Esophagus (tissue), 2 donors: ENCODE results near the gene HYOU1. TPM values are rescaled to one million over a fixed set of nuclear protein-coding genes. Genes with fewer than 3 reads are reported as not detected.

Source experiments
- H3K27ac ChIP-seq, 2 donors: one replicate each; pipeline ENCODE4 v1.5.1; 2013; ENCODE audit warnings: low read depth in 2 of 2, mild to moderate bottlenecking in 2 of 2, inconsistent platforms in 1 of 2, low read length in 1 of 2, moderate library complexity in 1 of 2
- H3K27me3 ChIP-seq, 2 donors: one replicate each; pipeline ENCODE4 v1.6.1; 2013; ENCODE audit warnings: low read length in 2 of 2, control low read depth in 1 of 2, mild to moderate bottlenecking in 1 of 2; ENCODE audit not compliant: insufficient read depth in 2 of 2, control insufficient read depth in 1 of 2
- H3K36me3 ChIP-seq, 2 donors: one replicate each; pipeline ENCODE4 v1.6.1; 2013; ENCODE audit warnings: low read length in 1 of 2; ENCODE audit not compliant: control insufficient read depth in 2 of 2, insufficient read depth in 2 of 2
- H3K4me1 ChIP-seq, 2 donors: one replicate each; pipeline ENCODE4 v1.6.1; 2013; ENCODE audit warnings: low read length in 1 of 2; ENCODE audit not compliant: control insufficient read depth in 2 of 2, insufficient read depth in 2 of 2
- H3K4me3 ChIP-seq, 2 donors: one replicate each; pipeline ENCODE4 v1.5.1; 2013; ENCODE audit warnings: low read length in 2 of 2, mild to moderate bottlenecking in 2 of 2, low read depth in 1 of 2, moderate library complexity in 1 of 2
- H3K9me3 ChIP-seq, 2 donors: one replicate each; pipeline ENCODE4 v1.6.1; 2013; ENCODE audit warnings: mild to moderate bottlenecking in 2 of 2, low read depth in 1 of 2, low read length in 1 of 2, moderate library complexity in 1 of 2; ENCODE audit not compliant: control insufficient read depth in 2 of 2, insufficient read depth in 1 of 2
- WGBS, 2 donors: extraction: QIAGEN DNeasy Blood & Tissue Kit; methylation state at CpG; one replicate each; pipeline ENCODE4 v1.1.7; 2013; 5-methylcytosine and 5-hydroxymethylcytosine counted together
- polyA plus RNA-seq, 2 donors: library from polyadenylated mRNA; stranded (reverse); fragments of 200-250 nt; gene quantifications; one replicate each; pipeline ENCODE4 v1.2.3, GENCODE V29; 2013
- donor health status: healthy with polysubstance abuse.
- donor health status: Bipolar disorder and iron deficiency.

HYOU1 gene
- polyA plus RNA-seq, 2 donors, result 32.9 to 39.1 TPM

GRCh38 chr11:118997627-118998387, 59.2 kb downstream of the HYOU1 start, which contains the start of gene CENATAC:
CENATAC (plus strand) TSS chr11:118998138; CDS start chr11:118998198, 60 bp downstream.
- Histone ChIP-seq H3K27me3 (no peaks in the 10 kb centered on the region), H3K4me3 (peak within 1 kb of the TSS; percentile 69 to 88), H3K9me3 (no peaks in the 10 kb centered on the region), H3K4me1 (peaks cover 2 to 11% of the 10 kb centered on the region in 2 donors), H3K27ac (peak within 1 kb of the TSS; percentile 84 to 90), H3K36me3 (peaks cover 0 to 6% of the 10 kb centered on the region in 2 donors)
- WGBS, 2 donors, result 0% methylated on average over 54 of the region's 54 CpGs

- 14% methylated on average over 22 of the region's 22 CpGs for WGBS, 2 donors
- Histone ChIP-seq H3K27ac (peak overlapping the region; percentile 77 to 84), H3K4me3 (peak overlapping the region; percentile 69 to 88), H3K9me3 (no peaks in the 10 kb centered on the region), H3K36me3 (peaks cover 0 to 6% of the 10 kb centered on the region in 2 donors), H3K4me1 (peaks cover 2 to 11% of the 10 kb centered on the region in 2 donors), H3K27me3 (no peaks in the 10 kb centered on the region)
Observed at GRCh38 chr11:118996926-118997626, 59.9 kb downstream of the HYOU1 start.

Other genes starting within 250 kb of the HYOU1 start
- under 1 TPM; 0.11 to 0.18 TPM for gene CXCR5, start 173.3 kb downstream of the HYOU1 start, polyA plus RNA-seq
- gene BCL9L, start 131.3 kb downstream of the HYOU1 start, polyA plus RNA-seq, result 10 to 100 TPM in 1 of 2 donors, 1 to 10 TPM in 1; 8.5 to 30.4 TPM
- 10 to 100 TPM in 1 of 2 donors, 1 to 10 TPM in 1; 1.1 to 11.2 TPM for gene UPK2, start 100.9 kb downstream of the HYOU1 start, polyA plus RNA-seq
- gene FOXR1, start 85.4 kb downstream of the HYOU1 start, polyA plus RNA-seq, result not detected
- gene CENATAC, start 59.1 kb downstream of the HYOU1 start, polyA plus RNA-seq, result 10 to 100 TPM; 18.2 to 52.1 TPM
- gene RPS25, start 38.9 kb downstream of the HYOU1 start, polyA plus RNA-seq, result 1,000 to 10,000 TPM; 1,420 to 2,000 TPM
- gene TRAPPC4, start 38.4 kb downstream of the HYOU1 start, polyA plus RNA-seq, result 10 to 100 TPM; 11.7 to 32.5 TPM
- gene SLC37A4, start 26.3 kb downstream of the HYOU1 start, polyA plus RNA-seq, result 1 to 10 TPM; 7.3 to 9.3 TPM
- 10 to 100 TPM; 22.4 to 29.0 TPM for gene VPS11, start 10.6 kb upstream of the HYOU1 start, polyA plus RNA-seq
- gene HMBS, start 27.7 kb upstream of the HYOU1 start, polyA plus RNA-seq, result 10 to 100 TPM; 18.0 to 24.2 TPM
- 10 to 100 TPM; 16.5 to 21.5 TPM for gene DPAGT1, start 44.6 kb upstream of the HYOU1 start, polyA plus RNA-seq
- 10 to 100 TPM in 1 of 2 donors, 1 to 10 TPM in 1; 8.4 to 13.1 TPM for gene C2CD2L, start 50.1 kb upstream of the HYOU1 start, polyA plus RNA-seq
- 10 to 100 TPM in 1 of 2 donors, 1 to 10 TPM in 1; 9.1 to 16.0 TPM for gene HINFP, start 64.4 kb upstream of the HYOU1 start, polyA plus RNA-seq
- gene ABCG4, start 91.8 kb upstream of the HYOU1 start, polyA plus RNA-seq, result under 1 TPM; 0.21 to 0.81 TPM
- gene NLRX1, start 111.5 kb upstream of the HYOU1 start, polyA plus RNA-seq, result 10 to 100 TPM; 24.9 to 38.8 TPM
- gene NHERF4, start 128.3 kb upstream of the HYOU1 start, polyA plus RNA-seq, result under 1 TPM; 0.05 to 0.41 TPM
- gene CBL, start 149.1 kb upstream of the HYOU1 start, polyA plus RNA-seq, result 1 to 10 TPM; 3.0 to 6.2 TPM